NB4 (cell line): ENCODE results near the gene INCA1.
"Not testable (repeated sequence)": the region's sequence is repeated elsewhere in the genome, so short reads cannot be mapped to it uniquely, and the experiment has no call there.

Source experiments
- DNase-seq: peaks from one replicate; pipeline ENCODE4 v3.0.0; 2010; ENCODE audit warnings: low read depth
- H3K4me3 ChIP-seq: one replicate; pipeline ENCODE4 v1.5.1; 2011; ENCODE audit warnings: mild to moderate bottlenecking, low read depth, low read length, moderate library complexity
- CTCF ChIP-seq: IDR thresholded peaks from one replicate; pipeline ENCODE4 v1.5.1; 2012; ENCODE audit warnings: low read depth, low read length
- MAX ChIP-seq: IDR thresholded peaks from 2 replicates; pipeline ENCODE4 v1.6.1; 2011; ENCODE audit warnings: low read depth, low read length
- MYC ChIP-seq: IDR thresholded peaks from 2 replicates; pipeline ENCODE4 v1.6.1; 2011; ENCODE audit warnings: low read depth, low read length
- POLR2A ChIP-seq: IDR thresholded peaks from 2 replicates; pipeline ENCODE4 v1.6.1; 2011; ENCODE audit warnings: mild to moderate bottlenecking; ENCODE audit not compliant: insufficient read length; ENCODE audit errors: extremely low read depth

Gene INCA1

GRCh38 chr17:5031365-5032082, 34.2 kb upstream of the INCA1 start:
- TF ChIP-seq POLR2A (no peak), MYC (no peak), CTCF (peak; percentile 48), MAX (peak; percentile 19)
- DNase-seq = peak; percentile 84
- H3K4me3 ChIP-seq = peak overlapping the region; percentile 35

GRCh38 chr17:5030168-5030567, 32.8 kb upstream of the INCA1 start:
- not testable (repeated sequence) for DNase-seq, H3K4me3 ChIP-seq

- DNase-seq = no peak
- H3K4me3 ChIP-seq = no peak overlapping the region
- TF ChIP-seq MYC = no peak
- TF ChIP-seq CTCF = no peak
- TF ChIP-seq MAX = no peak
- no peak for TF ChIP-seq POLR2A
Measured at GRCh38 chr17:5027916-5028315, 30.6 kb upstream of the INCA1 start.

- no peak for DNase-seq
- no peak for TF ChIP-seq POLR2A
- TF ChIP-seq CTCF = no peak
- no peak for TF ChIP-seq MAX
- no peak for TF ChIP-seq MYC
- H3K4me3 ChIP-seq = no peak overlapping the region
Measured at GRCh38 chr17:5027299-5027698, 30.0 kb upstream of the INCA1 start.

- DNase-seq = no peak
- TF ChIP-seq MAX (no peak), POLR2A (no peak), MYC (no peak), CTCF (no peak)
- no peak overlapping the region for H3K4me3 ChIP-seq
Measured at GRCh38 chr17:5024604-5025003, 27.3 kb upstream of the INCA1 start.

GRCh38 chr17:5023588-5024147, 26.3 kb upstream of the INCA1 start:
- no peak overlapping the region for H3K4me3 ChIP-seq
- DNase-seq = no peak
- TF ChIP-seq POLR2A (no peak), MYC (no peak), CTCF (no peak), MAX (no peak)
